ENCODE data around the gene BIRC3.
"Not testable (repeated sequence)": the region's sequence is repeated elsewhere in the genome, so short reads cannot be mapped to it uniquely, and the experiment has no call there.

Gene BIRC3

DNA sequence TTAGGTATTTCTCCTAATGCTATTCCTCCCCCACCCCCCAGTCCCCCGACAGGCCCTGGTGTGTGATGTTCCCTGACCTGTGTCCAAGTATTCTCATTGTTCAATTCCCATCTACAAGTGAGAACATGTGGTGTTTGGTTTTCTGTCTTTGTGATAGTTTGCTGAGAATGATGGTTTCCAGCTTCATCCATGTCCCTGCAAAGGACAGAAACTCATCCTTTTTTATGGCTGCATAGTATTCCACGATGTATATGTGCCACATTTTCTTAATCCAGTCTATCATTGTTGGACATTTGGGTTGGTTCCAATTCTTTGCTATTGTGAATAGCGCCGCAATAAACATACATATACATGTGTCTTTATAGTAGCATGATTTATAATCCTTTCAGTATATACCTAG lies 20.5 kb upstream of the BIRC3 start:
- DNase-seq, result not testable (repeated sequence)

DNA sequence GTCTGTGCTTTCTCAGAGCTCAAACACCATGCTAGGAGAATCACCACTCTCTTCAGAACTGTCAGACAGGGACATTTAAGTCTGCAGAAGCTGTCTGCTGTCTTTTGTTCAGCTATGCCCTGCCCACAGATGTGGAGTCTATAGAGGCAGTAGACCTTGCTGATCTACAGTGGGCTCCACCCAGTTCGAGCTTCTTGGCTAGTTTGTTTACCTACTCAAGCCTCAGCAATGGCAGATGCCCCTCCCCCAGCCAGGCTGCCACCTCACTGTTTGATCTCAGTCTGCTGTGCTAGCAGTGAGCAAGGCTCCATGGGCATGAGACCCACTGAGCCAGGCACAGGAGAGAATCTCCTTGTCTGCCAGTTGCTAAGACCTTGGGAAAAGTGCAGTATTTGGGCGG lies 16.4 kb upstream of the BIRC3 start:
- not testable (repeated sequence) for DNase-seq

GRCh38 chr11:102302241-102302640 lies 15.0 kb upstream of the BIRC3 start:
- no peak for DNase-seq

- no peak for DNase-seq
Observed at GRCh38 chr11:102304686-102305085, 12.6 kb upstream of the BIRC3 start.

DNA sequence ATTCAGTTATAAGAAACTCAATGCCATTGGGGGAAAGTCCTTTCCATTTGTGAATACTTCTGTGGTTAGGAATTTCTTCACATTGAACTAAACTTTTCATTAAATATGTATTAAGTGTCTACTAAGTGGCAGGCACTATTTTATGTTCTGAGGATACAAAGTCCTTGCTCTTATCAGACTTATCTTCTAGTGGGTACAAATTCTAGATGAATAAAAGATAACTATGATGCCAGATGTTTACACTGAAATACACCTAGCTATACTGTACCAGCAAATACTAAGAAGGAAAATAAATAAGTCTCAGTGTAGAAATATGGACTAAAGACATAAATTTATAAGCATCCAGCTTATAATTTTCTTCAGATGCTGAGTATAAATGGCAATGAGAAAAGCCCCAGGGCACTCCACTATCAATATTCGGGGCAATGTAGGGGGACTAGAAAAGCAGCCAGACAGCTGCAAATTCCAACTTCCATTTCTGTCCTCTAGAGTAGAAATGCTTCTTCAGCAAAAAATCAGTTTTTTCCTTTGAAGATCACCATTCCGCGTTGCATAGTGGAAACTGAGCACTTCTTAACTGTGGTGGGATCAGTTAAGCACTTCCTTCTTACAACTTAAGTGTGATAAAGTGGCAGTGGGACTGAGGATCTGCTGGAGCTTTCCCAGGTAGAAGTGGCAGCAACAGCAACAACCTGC lies 11.8 kb upstream of the BIRC3 start:
- no peak for DNase-seq

- DNase-seq, result peak in 2 of 3 experiments; percentile 33 to 59
Observed at GRCh38 chr11:102306048-102306597, 11.2 kb upstream of the BIRC3 start.

- DNase-seq, result peak in 1 of 3 experiments; percentile 33
Observed at GRCh38 chr11:102306817-102307726, 10.2 kb upstream of the BIRC3 start.

GRCh38 chr11:102307727-102308038 lies 9.6 kb upstream of the BIRC3 start:
- no peak for DNase-seq

DNA sequence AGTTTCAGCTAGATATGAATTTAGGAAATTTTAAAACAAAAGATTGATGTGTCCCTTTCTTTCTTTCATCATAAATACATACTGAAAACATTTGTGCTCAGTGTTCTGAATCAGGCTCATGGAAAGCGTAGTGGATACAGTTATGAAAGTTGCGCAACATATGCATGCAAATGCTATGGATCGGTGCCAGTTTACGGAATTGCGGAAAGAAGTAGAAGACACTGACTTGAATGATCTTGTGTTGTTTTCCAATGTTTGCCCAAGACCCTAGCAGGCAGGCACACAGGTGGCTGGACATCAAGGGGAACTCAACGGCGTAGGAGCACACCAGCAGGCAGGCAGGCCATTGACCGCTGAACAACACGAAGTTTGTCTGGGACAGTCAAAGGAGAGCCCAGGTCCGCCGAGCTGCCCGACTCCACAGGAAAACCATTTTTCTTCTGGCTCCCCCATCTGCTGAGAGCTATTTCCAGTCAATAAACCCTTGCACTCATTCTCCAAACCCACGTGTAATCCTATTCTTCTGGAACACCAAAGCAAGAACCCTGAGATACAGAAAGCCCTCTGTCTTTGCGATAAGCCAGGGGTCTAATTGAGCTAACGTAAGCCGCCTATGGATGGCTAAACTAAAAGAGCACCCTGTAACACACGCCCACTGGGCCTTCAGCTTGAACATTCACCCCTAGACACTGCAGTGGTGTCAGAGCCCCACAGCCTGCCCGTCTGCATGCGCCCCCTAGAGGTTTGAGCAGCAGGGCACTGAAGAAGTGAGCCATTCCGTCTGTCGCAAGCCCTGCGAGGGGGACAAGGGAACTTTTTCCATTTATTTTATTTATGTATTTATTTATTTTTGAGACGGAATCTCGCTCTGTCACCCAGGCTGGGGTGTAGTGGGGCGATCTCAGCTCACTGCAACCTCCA lies 7.4 kb upstream of the BIRC3 start:
- no peak for DNase-seq

- no peak for DNase-seq
Observed at GRCh38 chr11:102312667-102313066, 4.6 kb upstream of the BIRC3 start.

DNA sequence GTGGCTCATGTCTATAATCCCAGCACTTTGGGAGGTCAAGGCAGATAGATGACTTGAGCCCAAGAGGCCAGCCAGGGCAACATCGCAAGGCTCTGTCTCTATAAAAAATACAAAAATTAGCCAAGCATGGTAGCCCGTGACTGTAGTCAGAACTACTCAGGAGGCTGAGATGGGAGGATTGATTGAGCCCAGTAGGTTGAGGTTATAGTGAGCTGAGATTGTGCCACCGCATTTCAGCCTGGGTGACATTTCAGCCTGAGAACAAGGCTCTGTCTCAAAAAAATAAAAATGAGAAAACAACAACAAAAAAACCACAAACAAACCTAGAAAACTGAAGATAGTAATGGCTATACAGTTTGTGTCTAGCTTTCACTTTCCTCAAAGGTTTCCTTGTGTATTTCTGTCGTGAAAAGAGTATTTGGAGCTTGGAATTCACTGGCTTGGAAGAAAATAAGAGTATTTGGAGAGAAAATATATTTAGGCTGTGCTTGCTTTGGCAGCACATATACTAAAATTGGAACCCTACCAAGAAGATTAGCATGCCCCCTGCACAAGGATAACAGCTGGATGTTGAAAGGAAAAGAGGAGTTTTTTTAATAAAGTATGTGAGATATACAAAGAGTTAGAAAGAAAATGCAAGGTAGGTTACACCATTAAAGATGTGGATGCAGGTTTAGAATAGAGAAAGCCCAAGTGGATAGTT lies 3.9 kb upstream of the BIRC3 start:
- no peak for DNase-seq

DNA sequence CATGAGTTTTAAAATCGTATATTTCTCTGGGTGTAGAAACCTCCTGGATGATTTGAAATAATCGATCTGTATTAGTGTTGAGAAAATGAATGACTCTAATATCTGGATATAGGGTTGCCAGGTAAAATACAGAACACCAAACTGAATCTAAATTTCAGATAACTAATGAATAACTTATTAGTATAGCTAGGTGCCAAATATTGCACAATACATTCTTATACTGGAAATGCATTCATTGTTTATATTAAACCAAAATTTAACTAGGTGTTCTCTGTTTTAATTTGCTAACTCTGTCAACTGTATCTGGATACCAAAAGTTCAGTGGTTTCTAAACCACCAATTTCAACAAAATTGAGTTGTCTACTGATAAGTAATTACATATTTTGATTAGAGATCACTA lies 2.5 kb upstream of the BIRC3 start:
- DNase-seq, result no peak

- DNase-seq, result peak in 1 of 3 experiments; percentile 48
Observed at GRCh38 chr11:102316346-102316904, 859 bp upstream of the BIRC3 start.

DNA sequence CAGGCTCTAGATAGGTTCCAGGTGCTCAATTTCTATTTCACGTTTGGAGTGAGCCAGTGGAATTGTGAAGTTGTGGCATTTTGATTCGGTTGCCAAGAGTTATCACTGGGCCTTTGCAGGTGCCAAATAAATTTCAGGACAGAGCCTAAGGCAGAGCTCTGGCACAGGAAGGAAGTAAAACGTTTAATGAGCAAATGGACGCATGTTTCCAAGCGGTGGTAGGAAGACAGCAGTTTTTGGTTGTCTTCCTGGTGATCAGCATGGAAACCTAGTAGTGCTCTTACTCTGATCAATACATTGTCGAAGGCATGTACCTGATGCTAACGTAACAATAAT lies 452 bp downstream of the BIRC3 start:
- DNase-seq, result no peak

- DNase-seq, result no peak
Observed at GRCh38 chr11:102318469-102318868, 1.2 kb downstream of the BIRC3 start.

DNA sequence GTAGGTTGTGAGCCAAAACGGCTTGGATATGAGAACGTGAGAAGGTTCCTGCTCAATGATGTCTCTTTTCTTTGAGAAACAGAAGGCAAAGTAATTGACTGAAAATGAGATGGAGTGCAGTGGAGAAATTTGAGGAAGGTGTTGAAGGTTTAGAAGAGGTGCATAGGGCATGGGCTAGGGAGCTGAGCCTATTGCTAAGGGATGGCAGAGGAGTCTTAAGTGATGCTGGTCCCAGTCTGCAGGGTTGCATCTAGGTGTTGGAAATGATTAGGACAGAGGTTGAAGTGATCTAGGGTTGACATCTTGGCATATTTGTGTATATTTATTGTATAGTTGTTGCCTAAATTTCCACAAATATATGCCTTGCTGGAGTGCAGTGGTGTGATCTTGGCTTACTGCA lies 2.3 kb downstream of the BIRC3 start:
- DNase-seq, result no peak

- DNase-seq, result no peak
Observed at GRCh38 chr11:102320188-102320587, 2.9 kb downstream of the BIRC3 start.

- no peak for DNase-seq
Observed at GRCh38 chr11:102320679-102321078, 3.4 kb downstream of the BIRC3 start.

- peak in 1 of 3 experiments; percentile 18 for DNase-seq
Observed at GRCh38 chr11:102322560-102322959, 5.3 kb downstream of the BIRC3 start.

DNA sequence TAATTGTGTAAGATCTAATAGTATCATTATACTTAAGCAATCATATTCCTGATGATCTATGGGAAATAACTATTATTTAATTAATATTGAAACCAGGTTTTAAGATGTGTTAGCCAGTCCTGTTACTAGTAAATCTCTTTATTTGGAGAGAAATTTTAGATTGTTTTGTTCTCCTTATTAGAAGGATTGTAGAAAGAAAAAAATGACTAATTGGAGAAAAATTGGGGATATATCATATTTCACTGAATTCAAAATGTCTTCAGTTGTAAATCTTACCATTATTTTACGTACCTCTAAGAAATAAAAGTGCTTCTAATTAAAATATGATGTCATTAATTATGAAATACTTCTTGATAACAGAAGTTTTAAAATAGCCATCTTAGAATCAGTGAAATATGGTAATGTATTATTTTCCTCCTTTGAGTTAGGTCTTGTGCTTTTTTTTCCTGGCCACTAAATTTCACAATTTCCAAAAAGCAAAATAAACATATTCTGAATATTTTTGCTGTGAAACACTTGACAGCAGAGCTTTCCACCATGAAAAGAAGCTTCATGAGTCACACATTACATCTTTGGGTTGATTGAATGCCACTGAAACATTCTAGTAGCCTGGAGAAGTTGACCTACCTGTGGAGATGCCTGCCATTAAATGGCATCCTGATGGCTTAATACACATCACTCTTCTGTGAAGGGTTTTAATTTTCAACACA lies 6.4 kb downstream of the BIRC3 start:
- peak in 1 of 3 experiments; percentile 27 for DNase-seq

DNA sequence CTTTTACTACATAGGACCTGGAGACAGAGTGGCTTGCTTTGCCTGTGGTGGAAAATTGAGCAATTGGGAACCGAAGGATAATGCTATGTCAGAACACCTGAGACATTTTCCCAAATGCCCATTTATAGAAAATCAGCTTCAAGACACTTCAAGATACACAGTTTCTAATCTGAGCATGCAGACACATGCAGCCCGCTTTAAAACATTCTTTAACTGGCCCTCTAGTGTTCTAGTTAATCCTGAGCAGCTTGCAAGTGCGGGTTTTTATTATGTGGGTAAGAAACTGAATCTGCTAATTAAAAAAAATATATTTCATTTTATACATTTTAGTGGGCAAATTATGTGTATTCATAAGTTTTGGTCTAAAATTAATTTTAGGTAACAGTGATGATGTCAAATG lies 7.8 kb downstream of the BIRC3 start:
- no peak for DNase-seq
